CD1c-positive myeloid dendritic cell (primary cell): ENCODE measurements around the gene LIMA1.
"Not testable (repeated sequence)": the region's sequence is repeated elsewhere in the genome, so short reads cannot be mapped to it uniquely, and the experiment has no call there.

Experiments
- DNase-seq: peaks from one replicate; pipeline ENCODE4 v3.0.0-alpha.2; 2016; ENCODE audit errors: extremely low spot score

LIMA1 gene

GRCh38 chr12:50187084-50187900 lies 96.0 kb downstream of the LIMA1 start:
- DNase-seq, result no peak

DNA sequence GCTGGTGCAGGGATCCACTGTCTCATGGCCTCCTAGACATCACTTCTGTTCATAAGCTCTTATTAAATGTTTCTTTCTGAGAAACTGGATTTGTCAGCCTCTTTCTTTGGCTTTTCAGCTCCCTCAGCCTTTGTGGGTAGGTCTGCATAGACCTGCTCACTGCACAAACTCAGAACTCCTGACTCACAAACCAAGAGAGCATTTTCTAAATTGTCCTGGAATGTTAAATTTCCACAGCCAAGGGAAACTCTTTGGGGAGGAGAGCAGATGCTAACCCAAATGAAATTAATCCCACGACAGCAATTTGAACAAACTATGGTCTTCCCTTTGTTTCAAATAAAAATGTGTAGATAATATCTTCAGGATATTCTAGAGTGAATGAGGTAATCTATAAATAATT lies 96.6 kb downstream of the LIMA1 start:
- no peak for DNase-seq

DNA sequence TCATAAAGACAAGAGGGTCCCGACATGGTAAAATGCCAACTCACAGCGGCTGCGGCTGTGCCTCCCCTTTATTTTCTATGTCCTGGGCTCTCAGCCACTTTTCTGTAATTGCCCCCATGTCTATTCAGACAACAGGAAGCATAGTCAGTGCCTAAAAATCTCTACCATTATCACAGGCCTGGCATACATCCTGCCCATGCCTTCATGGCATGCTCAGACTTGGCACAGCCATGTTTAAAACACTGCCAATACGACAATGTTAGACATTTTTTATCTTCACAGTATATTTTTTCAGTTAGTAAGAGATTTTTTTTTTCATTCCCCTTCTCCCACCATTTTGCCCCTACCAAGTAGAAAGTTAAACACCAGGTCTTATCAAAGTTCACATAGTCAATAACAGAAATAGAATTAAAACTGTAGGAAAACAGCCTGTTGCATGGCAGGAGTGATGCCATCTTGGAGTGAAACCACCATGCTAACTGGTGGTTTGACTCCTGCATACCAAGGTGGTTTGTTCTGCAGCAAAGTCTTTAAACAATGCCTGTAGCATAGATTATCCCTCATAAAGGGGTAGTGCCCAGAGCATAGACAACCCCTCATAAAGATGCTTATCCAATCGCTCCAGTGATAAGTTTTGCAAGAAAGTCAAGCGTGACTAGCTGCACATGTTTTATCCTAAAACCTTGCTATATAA lies 97.2 kb downstream of the LIMA1 start:
- no peak for DNase-seq

DNA sequence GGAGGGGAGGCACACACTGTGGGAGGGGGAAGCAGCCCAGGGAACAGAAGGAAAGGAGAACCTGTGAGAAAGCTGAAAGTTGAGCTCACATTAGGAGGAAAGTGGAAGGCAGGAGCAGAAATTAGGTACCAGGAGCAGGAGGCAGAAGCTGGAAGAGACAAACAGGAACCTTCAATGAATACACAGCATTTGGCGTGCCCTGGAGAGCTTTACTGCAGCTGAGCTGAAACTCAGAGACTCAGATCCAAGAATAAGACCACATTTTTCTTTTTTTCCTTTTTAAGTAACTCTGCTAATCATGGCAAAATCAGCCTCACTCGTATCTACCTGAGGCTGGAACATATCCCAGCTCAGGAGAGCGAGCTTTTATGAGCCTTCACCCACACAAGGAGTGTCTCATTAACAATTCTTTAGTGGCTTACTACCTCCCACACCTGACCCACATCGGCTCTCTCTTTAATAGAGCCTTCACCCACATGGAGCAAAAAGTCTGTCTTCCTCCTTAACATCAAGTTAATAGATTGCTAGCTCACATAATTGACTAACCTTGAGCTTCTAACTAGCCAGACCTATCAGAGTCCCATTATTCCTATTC lies 97.9 kb downstream of the LIMA1 start:
- DNase-seq, result no peak

DNA sequence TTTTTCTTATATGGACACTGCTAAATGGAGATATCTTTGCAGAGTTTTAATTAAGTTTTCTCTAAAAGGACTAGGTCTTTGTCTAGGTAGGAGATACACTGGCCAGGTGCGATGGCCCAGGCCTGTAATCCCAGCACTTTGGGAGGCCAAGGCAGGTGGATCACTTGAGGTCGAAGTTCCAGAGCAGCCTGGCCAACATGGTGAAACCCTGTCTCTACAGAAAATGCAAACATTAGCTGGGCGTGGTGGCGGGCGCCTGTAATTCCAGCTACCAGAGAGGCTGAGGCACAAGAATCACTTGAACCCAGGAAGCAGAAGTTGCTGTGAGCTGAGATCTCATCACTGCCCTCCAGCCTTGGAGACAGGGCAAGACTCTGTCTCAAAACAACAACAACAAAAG lies 99.1 kb downstream of the LIMA1 start:
- DNase-seq, result no peak

GRCh38 chr12:50182461-50182860 lies 100.9 kb downstream of the LIMA1 start:
- no peak for DNase-seq

GRCh38 chr12:50181691-50182090 lies 101.6 kb downstream of the LIMA1 start:
- no peak for DNase-seq

DNA sequence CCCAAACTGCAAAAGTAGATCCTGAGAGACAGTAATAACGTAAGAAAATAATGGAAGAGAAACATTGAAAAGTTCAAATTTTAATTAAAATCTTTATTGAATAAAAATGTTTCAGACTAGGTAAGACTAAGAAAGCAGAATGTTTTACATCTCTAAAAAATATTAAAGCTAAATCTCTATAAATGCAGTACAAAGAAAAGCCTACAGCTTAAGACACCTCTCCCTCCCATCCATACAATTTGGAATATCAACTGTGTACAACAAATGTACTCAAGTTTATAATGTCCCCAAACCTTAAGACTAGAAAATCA lies 107.6 kb downstream of the LIMA1 start:
- DNase-seq, result no peak

GRCh38 chr12:50174971-50175715 lies 108.2 kb downstream of the LIMA1 start:
- peak; percentile 84 for DNase-seq

- peak; percentile 98 for DNase-seq
Observed at GRCh38 chr12:50167049-50167828, 116.1 kb downstream of the LIMA1 start, which contains the start of gene CERS5. TSS of gene CERS5 (minus strand) at chr12:50167369. CDS start at chr12:50167297, 72 bp downstream.

DNA sequence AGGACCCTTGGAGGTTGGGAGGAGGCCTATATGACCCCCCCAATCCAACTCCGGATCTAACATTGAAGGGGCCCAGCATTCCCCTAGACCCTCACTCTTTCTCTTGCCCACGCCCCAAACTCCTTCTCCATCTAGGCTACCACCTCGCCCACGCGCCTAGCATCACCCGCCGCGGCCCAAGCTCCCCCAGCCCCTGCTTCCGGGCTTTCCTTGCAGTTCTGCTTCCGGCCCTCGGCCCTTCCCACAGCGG lies 116.6 kb downstream of the LIMA1 start:
- DNase-seq, result peak; percentile 73

DNA sequence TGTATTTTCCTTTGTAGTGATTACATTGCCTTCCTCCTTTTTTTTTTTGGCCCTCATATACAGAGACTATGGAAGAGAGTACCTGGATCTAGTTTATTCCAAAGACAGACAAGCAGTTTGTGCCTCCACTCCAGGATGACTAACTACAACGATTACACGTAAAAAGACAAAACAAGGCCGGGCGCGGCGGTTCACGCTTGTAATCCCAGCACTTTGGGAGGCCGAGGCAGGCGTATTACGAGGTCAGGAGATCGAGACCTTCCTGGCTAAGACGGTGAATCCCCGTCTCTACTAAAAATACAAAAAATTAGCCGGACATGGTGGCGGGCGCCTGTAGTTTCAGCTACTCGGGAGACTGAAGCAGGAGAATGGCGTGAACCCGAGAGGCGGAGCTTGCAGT lies 118.4 kb downstream of the LIMA1 start:
- no peak for DNase-seq

DNA sequence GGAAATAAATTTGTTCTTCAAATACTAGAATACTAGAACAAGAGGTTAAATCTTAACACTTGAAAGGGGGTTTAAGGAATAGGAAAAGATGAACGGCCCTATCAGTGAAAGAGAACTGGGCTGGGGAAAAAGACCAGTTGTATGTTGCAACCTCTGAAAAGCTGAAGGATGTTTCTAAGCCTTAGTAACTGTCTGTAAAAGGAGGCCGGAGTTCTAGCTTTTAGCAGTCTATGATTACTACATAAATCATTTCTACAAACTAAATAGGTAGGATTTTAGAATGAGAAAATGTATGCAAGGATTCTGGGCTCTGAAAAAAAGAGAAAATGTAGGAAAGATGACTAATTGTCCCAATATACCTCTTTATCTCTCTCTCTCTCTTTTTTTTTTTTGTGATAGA lies 121.1 kb downstream of the LIMA1 start:
- no peak for DNase-seq

DNA sequence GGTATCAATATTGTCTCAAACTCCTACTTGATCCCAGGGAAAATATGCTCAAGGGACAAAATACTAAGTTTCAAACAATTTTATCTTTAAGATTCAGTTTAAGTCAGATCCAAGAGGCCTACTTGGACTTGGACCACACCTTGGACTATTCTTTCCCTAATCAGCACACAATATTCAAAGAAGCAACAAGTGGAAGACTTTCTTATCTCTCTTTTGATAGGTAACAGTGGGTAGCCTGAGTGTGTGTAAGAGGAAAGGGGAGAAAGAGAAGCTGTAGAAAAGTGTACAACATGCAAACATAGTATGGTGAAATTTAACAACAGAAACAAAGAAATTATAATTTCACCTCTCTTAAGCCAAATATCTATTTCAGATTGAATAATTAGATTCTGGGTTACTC lies 122.7 kb downstream of the LIMA1 start:
- DNase-seq, result no peak

DNA sequence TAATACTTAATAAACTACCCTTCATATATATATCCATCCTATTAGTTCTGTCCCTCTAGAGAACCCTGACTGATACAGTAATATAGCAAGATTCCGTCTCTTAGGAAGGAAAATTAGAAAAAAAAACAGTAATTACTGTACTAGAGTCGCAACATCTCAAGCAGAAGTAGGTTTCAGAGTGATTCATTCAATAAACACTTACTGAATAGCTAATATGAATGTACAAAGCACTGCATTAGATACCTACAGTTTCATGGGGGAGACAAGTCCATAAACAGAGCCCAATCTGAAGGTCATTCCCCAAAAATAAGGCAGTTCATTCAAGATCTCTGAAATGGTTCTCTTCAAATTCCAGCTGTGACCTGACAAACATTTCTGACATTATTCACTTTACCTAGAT lies 126.1 kb downstream of the LIMA1 start:
- no peak for DNase-seq

DNA sequence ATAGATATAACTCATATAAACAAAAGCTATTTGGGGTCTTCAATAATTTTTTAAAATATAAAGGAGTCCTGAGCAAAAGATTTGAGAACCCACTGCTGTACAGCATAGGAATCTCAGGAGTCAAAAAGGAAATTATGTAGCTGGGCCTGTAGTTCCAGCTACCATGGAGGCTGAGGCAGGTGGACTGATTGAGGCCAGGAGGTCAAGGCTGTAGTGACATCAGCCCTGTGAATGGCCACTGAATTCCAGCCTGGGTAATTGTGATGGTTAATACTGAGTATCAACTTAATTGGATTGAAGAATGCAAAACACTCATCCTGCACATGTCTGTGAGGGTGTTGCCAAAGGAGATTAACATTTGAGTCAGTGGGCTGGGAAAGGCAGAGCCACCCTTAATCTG lies 126.7 kb downstream of the LIMA1 start:
- no peak for DNase-seq

DNA sequence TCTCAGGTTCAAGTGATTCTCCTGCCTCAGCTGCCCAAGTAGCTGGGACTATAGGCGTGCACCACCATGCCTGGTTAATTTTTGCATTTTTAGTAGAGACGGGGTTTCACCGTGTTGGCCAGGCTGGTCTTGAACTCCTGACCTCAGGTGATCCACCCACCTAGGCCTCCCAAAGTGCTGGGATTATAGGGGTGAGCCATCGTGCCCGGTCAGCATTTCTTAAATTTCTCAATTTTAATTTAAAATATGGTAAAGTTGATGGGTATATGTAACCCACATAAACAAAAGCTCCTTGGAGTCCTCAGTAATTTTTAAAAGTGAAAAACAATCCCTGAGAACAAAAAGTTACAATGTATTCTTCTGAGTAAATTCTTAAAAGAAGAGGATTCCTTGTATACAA lies 128.4 kb downstream of the LIMA1 start:
- not testable (repeated sequence) for DNase-seq

DNA sequence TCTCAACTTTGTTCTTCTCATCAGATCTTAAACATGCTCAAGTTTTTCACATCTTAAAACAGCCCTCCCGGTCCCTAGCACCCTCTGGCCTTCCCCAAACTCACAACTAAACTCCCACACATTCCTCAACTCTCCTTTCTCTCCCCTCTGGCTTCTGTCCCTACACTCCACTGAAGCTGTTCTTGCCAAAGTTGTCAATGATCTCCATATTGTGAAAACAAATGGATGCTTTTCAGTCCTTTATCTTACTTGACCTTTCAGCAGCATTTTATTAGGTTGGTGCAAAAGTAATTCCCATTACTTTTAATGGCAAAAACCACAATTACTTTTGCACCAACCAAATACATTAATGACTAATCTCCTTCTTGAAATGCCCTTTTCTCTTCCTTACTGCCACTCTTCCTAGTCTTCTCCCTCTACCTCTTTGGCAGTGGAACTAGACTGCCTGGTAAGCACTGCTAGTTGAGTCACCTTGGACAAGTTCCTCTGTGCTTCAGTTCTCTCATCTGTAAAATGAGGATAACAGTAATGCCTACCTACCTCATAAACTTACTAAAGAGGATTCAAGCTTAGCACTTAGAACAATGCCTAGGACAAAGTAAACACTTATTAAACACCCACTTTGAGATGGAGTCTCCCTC lies 132.2 kb downstream of the LIMA1 start:
- no peak for DNase-seq

- DNase-seq, result no peak
Observed at GRCh38 chr12:50149311-50149710, 134.0 kb downstream of the LIMA1 start.

DNA sequence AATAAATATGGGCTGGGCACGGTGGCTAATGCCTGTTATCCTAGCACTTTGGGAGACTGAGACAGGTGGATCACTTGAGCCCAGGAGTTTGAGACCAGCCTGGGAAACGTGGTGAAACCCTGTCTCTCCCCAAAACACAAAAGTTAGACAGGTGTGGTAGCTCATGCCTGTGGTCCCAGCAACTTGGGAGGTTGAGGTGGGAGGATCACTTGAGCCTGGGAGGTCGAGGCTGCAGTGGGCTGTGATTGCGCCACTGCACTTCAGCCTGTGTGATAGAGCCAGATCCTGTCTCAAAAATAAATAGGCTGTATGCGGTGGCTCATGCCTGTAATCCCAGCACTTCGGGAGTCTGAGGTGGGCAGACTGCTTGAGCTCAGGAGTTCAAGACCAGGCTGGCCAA lies 135.3 kb downstream of the LIMA1 start:
- DNase-seq, result not testable (repeated sequence)

GRCh38 chr12:50147281-50147680 lies 136.0 kb downstream of the LIMA1 start:
- DNase-seq, result no peak
